HepG2 (cell line): Measurements from ENCODE around the gene SYVN1. TPM values are rescaled to one million over a fixed set of nuclear protein-coding genes. Genes with fewer than 3 reads are reported as not detected.

Experiments used
- BRD4 ChIP-seq: sonication (generic); formaldehyde crosslinking; IDR thresholded peaks from 2 replicates; pipeline ENCODE4 v1.4.0; 2020; ENCODE audit warnings: missing genetic modification reagents
- GABPA ChIP-seq, 2 experiments: IDR thresholded peaks; 2 replicates each; pipeline ENCODE4 v1.6.1; 2011 to 2016; ENCODE audit warnings: low read depth in 2 of 2, low read length in 1 of 2, missing biosample characterization in 1 of 2, missing genetic modification characterization in 1 of 2
- IRX3 ChIP-seq: sonication (generic); formaldehyde crosslinking; IDR thresholded peaks from 2 replicates; pipeline ENCODE4 v1.8.1; 2023; ENCODE audit warnings: mild to moderate bottlenecking, low read depth, missing genetic modification reagents, borderline replicate concordance
- KDM5B ChIP-seq: sonication (generic); formaldehyde crosslinking; IDR thresholded peaks from 2 replicates; pipeline ENCODE4 v1.4.0; 2020; ENCODE audit warnings: missing genetic modification reagents, mild to moderate bottlenecking, borderline replicate concordance
- MAFF ChIP-seq: IDR thresholded peaks from 2 replicates; pipeline ENCODE4 v1.6.1; 2011; ENCODE audit warnings: low read depth, low read length, improper control_type of control experiment
- NR2F6 ChIP-seq, 2 experiments: IDR thresholded peaks; 2 replicates each; pipeline ENCODE4 v1.6.1; 2016; ENCODE audit warnings: antibody characterized with exemption in 1 of 2, mild to moderate bottlenecking in 1 of 2
- ZNF354B ChIP-seq: sonication (generic); formaldehyde crosslinking; IDR thresholded peaks from 2 replicates; pipeline ENCODE4 v1.8.0; 2022; ENCODE audit warnings: mild to moderate bottlenecking, missing genetic modification reagents
- ZNF558 ChIP-seq: sonication (generic); formaldehyde crosslinking; IDR thresholded peaks from 2 replicates; pipeline ENCODE4 v1.9.0; 2022; ENCODE audit warnings: mild to moderate bottlenecking, missing genetic modification reagents, borderline replicate concordance
- ZNF775 ChIP-seq: sonication (generic); formaldehyde crosslinking; IDR thresholded peaks from 2 replicates; pipeline ENCODE4 v1.4.0; 2020; ENCODE audit warnings: missing genetic modification reagents, mild to moderate bottlenecking, moderate library complexity, borderline replicate concordance
- polyA plus RNA-seq, 8 experiments: library from polyadenylated mRNA; depleted of rRNA in 3 of 8; stranded (reverse) in 7 of 8; unstranded in 1 of 8; fragments of >200 nt; fragmentation: Illumina TruSeq in 4 of 8; extraction: Trizol in 4 of 8; gene quantifications; 2 replicates each; pipeline versions ENCODE4 v1.2.1 to v1.2.3, GENCODE V29; 2011 to 2016; ENCODE audit warnings: low read depth in 4 of 8, missing spikeins in 1 of 8, mixed read lengths in 1 of 8; ENCODE audit not compliant: insufficient read depth in 1 of 8
- total RNA-seq, 5 experiments: library from RNA; depleted of rRNA; stranded (reverse); fragments of >200 nt; fragmentation: Illumina TruSeq; extraction: Trizol; gene quantifications; 2 replicates each; pipeline ENCODE4 v1.2.3, GENCODE V29; 2016; ENCODE audit warnings: low read depth in 1 of 5
- TF ChIP-seq, protein P1 (sequence below): sonication (generic); formaldehyde crosslinking; IDR thresholded peaks from one replicate; pipeline ENCODE4 v1.5.1; 2020; ENCODE audit warnings: mild to moderate bottlenecking, missing genetic modification reagents; ENCODE audit errors: not compliant biosample characterization
- TF ChIP-seq, protein P2 (sequence below): sonication (generic); formaldehyde crosslinking; IDR thresholded peaks from 2 replicates; pipeline ENCODE4 v1.5.1; 2020; ENCODE audit warnings: mild to moderate bottlenecking, missing genetic modification reagents, borderline replicate concordance
- TF ChIP-seq, protein P3 (sequence below): sonication (generic); formaldehyde crosslinking; IDR thresholded peaks from 2 replicates; pipeline ENCODE4 v1.8.0; 2022; ENCODE audit warnings: low read depth, missing genetic modification reagents
- TF ChIP-seq, protein P4 (sequence below): sonication (generic); formaldehyde crosslinking; conservative IDR thresholded peaks from 2 replicates; pipeline ENCODE4 v1.4.0; 2020; ENCODE audit warnings: missing genetic modification reagents

SYVN1 gene
- total and polyA plus RNA-seq, 2 of the 13 experiments (the other 11 are each of a cell fraction or from before 2014, with no cell fraction given): 10.3 to 22.5 TPM

DNA sequence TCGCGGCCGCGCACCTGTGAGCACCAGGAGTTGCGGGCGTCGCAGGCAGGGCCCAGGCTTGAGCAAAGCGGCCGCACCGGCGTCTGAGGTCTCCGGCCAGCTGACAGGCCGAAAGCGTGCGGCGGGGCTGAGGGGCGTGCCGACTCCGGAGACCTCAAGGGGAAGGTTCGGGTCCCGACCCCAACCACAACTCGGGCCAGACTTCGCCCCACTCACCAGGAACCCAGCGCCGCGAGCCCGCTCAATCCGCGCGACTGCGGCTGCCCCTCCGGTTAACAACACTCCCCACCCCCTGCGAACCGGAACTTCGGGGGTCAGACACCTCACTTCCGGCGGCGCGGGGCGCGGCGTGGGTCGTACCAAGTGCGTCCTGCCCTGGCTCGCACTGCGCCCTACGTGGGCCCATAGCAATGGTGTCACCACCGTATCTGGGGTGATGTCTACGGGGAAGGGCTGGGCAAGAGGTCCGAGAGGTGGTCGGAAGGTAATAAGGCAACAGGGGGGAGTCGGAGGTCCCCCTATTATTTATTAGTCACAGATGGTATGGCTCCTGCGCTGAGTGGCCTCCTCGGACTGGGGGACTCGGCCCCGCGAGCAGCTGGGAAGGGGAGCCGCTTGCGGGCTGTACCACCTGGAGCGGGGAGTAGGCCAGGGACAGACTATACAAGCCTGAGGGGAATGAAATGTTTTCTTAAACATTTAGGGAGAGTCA lies at the start of gene SYVN1 (continued):
- TF ChIP-seq, protein P1, sequence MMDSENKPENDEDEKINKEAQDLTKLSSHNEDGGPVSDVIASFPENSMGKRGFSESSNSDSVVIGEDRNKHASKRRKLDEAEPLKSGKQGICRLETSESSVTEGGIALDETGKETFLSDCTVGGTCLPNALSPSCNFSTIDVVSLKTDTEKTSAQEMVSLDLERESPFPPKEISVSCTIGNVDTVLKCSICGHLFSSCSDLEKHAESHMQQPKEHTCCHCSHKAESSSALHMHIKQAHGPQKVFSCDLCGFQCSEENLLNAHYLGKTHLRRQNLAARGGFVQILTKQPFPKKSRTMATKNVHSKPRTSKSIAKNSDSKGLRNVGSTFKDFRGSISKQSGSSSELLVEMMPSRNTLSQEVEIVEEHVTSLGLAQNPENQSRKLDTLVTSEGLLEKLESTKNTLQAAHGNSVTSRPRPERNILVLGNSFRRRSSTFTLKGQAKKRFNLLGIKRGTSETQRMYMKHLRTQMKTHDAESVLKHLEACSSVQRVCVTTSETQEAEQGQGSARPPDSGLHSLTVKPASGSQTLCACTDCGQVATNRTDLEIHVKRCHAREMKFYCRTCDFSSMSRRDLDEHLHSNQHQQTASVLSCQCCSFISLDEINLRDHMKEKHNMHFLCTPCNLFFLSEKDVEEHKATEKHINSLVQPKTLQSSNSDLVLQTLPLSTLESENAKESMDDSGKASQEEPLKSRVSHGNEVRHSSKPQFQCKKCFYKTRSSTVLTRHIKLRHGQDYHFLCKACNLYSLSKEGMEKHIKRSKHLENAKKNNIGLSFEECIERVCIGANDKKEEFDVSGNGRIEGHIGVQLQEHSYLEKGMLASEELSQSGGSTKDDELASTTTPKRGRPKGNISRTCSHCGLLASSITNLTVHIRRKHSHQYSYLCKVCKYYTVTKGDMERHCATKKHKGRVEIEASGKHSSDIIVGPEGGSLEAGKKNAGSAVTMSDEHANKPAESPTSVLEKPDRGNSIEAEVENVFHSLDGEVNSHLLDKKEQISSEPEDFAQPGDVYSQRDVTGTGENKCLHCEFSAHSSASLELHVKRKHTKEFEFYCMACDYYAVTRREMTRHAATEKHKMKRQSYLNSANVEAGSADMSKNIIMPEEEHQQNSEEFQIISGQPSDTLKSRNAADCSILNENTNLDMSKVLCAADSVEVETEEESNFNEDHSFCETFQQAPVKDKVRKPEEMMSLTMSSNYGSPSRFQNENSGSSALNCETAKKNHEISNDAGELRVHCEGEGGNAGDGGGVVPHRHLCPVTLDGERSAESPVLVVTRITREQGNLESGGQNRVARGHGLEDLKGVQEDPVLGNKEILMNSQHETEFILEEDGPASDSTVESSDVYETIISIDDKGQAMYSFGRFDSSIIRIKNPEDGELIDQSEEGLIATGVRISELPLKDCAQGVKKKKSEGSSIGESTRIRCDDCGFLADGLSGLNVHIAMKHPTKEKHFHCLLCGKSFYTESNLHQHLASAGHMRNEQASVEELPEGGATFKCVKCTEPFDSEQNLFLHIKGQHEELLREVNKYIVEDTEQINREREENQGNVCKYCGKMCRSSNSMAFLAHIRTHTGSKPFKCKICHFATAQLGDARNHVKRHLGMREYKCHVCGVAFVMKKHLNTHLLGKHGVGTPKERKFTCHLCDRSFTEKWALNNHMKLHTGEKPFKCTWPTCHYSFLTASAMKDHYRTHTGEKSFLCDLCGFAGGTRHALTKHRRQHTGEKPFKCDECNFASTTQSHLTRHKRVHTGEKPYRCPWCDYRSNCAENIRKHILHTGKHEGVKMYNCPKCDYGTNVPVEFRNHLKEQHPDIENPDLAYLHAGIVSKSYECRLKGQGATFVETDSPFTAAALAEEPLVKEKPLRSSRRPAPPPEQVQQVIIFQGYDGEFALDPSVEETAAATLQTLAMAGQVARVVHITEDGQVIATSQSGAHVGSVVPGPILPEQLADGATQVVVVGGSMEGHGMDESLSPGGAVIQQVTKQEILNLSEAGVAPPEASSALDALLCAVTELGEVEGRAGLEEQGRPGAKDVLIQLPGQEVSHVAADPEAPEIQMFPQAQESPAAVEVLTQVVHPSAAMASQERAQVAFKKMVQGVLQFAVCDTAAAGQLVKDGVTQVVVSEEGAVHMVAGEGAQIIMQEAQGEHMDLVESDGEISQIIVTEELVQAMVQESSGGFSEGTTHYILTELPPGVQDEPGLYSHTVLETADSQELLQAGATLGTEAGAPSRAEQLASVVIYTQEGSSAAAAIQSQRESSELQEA (CRISPR knock-in tag): peak; percentile 65
- TF ChIP-seq BRD4 (CRISPR knock-in tag) (peak; percentile 69), ZNF558 (no peak), KDM5B (CRISPR knock-in tag) (peak; percentile 90), MAFF (no peak), NR2F6 (IDR thresholded peaks at IDR 0.05) (no peak; the same call in 1 of the 2 replicates), NR2F6 (CRISPR knock-in tag; IDR thresholded peaks at IDR 0.05) (peak; percentile 66), ZNF354B (no peak), GABPA (IDR thresholded peaks at IDR 0.05; ENCODE audit: low read depth, low read length) (peak; percentile 95), GABPA (CRISPR knock-in tag; IDR thresholded peaks at IDR 0.05; ENCODE audit: low read depth) (peak; percentile 97), IRX3 (CRISPR knock-in tag) (no peak), ZNF775 (no peak)
- TF ChIP-seq, protein P2, sequence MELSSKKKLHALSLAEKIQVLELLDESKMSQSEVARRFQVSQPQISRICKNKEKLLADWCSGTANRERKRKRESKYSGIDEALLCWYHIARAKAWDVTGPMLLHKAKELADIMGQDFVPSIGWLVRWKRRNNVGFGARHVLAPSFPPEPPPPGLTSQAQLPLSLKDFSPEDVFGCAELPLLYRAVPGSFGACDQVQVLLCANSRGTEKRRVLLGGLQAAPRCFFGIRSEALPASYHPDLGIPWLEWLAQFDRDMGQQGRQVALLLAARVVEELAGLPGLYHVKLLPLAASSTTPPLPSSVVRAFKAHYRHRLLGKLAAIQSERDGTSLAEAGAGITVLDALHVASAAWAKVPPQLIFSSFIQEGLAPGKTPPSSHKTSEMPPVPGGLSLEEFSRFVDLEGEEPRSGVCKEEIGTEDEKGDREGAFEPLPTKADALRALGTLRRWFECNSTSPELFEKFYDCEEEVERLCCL: 0 out of 2 replicates have a peak, but pooled peaks have one; percentile 6
- TF ChIP-seq, protein P3, sequence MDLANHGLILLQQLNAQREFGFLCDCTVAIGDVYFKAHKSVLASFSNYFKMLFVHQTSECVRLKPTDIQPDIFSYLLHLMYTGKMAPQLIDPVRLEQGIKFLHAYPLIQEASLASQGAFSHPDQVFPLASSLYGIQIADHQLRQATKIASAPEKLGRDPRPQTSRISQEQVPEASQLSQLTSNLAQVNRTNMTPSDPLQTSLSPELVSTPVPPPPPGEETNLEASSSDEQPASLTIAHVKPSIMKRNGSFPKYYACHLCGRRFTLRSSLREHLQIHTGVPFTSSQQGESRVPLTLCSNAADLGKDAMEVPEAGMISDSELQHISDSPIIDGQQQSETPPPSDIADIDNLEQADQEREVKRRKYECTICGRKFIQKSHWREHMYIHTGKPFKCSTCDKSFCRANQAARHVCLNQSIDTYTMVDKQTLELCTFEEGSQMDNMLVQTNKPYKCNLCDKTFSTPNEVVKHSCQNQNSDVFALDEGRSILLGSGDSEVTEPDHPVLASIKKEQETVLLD (CRISPR knock-in tag): peak; percentile 90
- TF ChIP-seq, protein P4, sequence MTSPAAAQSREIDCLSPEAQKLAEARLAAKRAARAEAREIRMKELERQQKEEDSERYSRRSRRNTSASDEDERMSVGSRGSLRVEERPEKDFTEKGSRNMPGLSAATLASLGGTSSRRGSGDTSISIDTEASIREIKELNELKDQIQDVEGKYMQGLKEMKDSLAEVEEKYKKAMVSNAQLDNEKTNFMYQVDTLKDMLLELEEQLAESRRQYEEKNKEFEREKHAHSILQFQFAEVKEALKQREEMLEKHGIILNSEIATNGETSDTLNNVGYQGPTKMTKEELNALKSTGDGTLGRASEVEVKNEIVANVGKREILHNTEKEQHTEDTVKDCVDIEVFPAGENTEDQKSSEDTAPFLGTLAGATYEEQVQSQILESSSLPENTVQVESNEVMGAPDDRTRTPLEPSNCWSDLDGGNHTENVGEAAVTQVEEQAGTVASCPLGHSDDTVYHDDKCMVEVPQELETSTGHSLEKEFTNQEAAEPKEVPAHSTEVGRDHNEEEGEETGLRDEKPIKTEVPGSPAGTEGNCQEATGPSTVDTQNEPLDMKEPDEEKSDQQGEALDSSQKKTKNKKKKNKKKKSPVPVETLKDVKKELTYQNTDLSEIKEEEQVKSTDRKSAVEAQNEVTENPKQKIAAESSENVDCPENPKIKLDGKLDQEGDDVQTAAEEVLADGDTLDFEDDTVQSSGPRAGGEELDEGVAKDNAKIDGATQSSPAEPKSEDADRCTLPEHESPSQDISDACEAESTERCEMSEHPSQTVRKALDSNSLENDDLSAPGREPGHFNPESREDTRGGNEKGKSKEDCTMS (CRISPR knock-in tag): no peak
